Naive thymus-derived CD4-positive, alpha-beta T cell (primary cell): Measurements from ENCODE around the gene SH2D6. TPM values are rescaled to one million over a fixed set of nuclear protein-coding genes. Genes with fewer than 3 reads are reported as not detected.
"Not testable (repeated sequence)": the region's sequence is repeated elsewhere in the genome, so short reads cannot be mapped to it uniquely, and the experiment has no call there.

Experiments used
- ATAC-seq: fragments of 150-1000 bp; cut with Tn5 transposase; 2 replicates; pipeline ENCODE4 v1.10.0; 2021; ENCODE audit warnings: mild to moderate bottlenecking, moderate library complexity
- CTCF ChIA-PET: fragments of 350-600 bp; sonication (Branson Sonifier 250); formaldehyde crosslinking; loops from one replicate; lab custom pipeline; 2021; ENCODE audit warnings: antibody characterized with exemption; lab: Charles Lee
- POLR2A ChIA-PET: fragments of 350-600 bp; sonication (Branson Sonifier 250); formaldehyde crosslinking; loops from one replicate; lab custom pipeline; 2021; ENCODE audit warnings: antibody characterized with exemption, inconsistent platforms; lab: Charles Lee
- DNase-seq, 9 donors: peaks; one replicate each; pipeline versions ENCODE4 v3.0.0 to v3.0.0-alpha.2; 2020 to 2022; ENCODE audit warnings: mixed read lengths in 1 of 9
- H3K27ac ChIP-seq: one replicate; pipeline ENCODE4 v1.7.0; 2013; ENCODE audit warnings: mild to moderate bottlenecking, low read depth, low read length, moderate library complexity
- H3K27me3 ChIP-seq, 2 donors: one replicate each; pipeline ENCODE4 v1.7.0; 2013; ENCODE audit warnings: low read length in 2 of 2, mild to moderate bottlenecking in 2 of 2, moderate library complexity in 2 of 2; ENCODE audit not compliant: control insufficient read depth in 2 of 2, insufficient read depth in 2 of 2
- H3K36me3 ChIP-seq, 3 experiments: 1 replicate in 2 of 3; 2 replicates in 1 of 3; pipeline ENCODE4 v1.7.0; 2013; ENCODE audit warnings: low read length in 3 of 3, mild to moderate bottlenecking in 3 of 3, moderate library complexity in 1 of 3; ENCODE audit not compliant: insufficient read depth in 3 of 3, control insufficient read depth in 2 of 3
- H3K4me1 ChIP-seq, 2 donors: one replicate each; pipeline ENCODE4 v1.7.0; 2013; ENCODE audit warnings: low read length in 2 of 2, mild to moderate bottlenecking in 2 of 2, moderate library complexity in 1 of 2; ENCODE audit not compliant: control insufficient read depth in 2 of 2, insufficient read depth in 2 of 2
- H3K4me3 ChIP-seq: 2 replicates; pipeline ENCODE4 v1.7.0; 2013; ENCODE audit warnings: mild to moderate bottlenecking, low read length
- H3K9me3 ChIP-seq, 3 experiments: 1 replicate in 2 of 3; 2 replicates in 1 of 3; pipeline ENCODE4 v1.7.0; 2013; ENCODE audit warnings: low read length in 3 of 3; ENCODE audit not compliant: control insufficient read depth in 2 of 3
- H3K27ac Mint-ChIP-seq, 9 donors: one replicate each; pipeline ENCODE4 v1.8.0; 2020 to 2022; ENCODE audit warnings: mixed read lengths in 9 of 9, mild to moderate bottlenecking in 8 of 9, moderate library complexity in 5 of 9, inconsistent platforms in 2 of 9
- H3K27me3 Mint-ChIP-seq, 5 donors: one replicate each; pipeline ENCODE4 v1.8.0; 2021 to 2022; ENCODE audit warnings: mixed read lengths in 5 of 5, mild to moderate bottlenecking in 1 of 5
- H3K36me3 Mint-ChIP-seq, 5 donors: one replicate each; pipeline ENCODE4 v1.8.0; 2020 to 2022; ENCODE audit warnings: mixed read lengths in 5 of 5, mild to moderate bottlenecking in 3 of 5, inconsistent platforms in 1 of 5
- H3K4me1 Mint-ChIP-seq, 7 donors: one replicate each; pipeline ENCODE4 v1.8.0; 2020 to 2022; ENCODE audit warnings: mixed read lengths in 7 of 7, mild to moderate bottlenecking in 3 of 7, inconsistent platforms in 1 of 7
- H3K4me3 Mint-ChIP-seq, 10 donors: one replicate each; pipeline ENCODE4 v1.8.0; 2020 to 2022; ENCODE audit warnings: mild to moderate bottlenecking in 10 of 10, mixed read lengths in 10 of 10, moderate library complexity in 6 of 10, inconsistent platforms in 2 of 10
- H3K9me3 Mint-ChIP-seq, 11 donors: one replicate each; pipeline ENCODE4 v1.8.0; 2020 to 2022; ENCODE audit warnings: mixed read lengths in 11 of 11, mild to moderate bottlenecking in 4 of 11, inconsistent platforms in 1 of 11, moderate library complexity in 1 of 11
- intact Hi-C, 2 donors: fragments of 100-400 bp; cut with micrococcal nuclease; formaldehyde crosslinking; loops; one replicate each; pipeline ENCODE4 v1.15.1; 2023
- polyA plus RNA-seq, 2 donors: library from polyadenylated mRNA; unstranded; fragments of 300-500 nt; fragmentation: Illumina TruSeq; gene quantifications; one replicate each; pipeline ENCODE4 v1.2.3, GENCODE V29; 2021
- total RNA-seq, 6 experiments: library from RNA in 5 of 6; stranded (reverse) in 5 of 6; gene quantifications; 1 replicate in 5 of 6; 2 replicates in 1 of 6; pipeline ENCODE4 v1.2.3 and lab custom pipeline; 2021 to 2026

The SH2D6 gene
- total and polyA plus RNA-seq, 7 experiments from 2014 or later, result 0.48 to 1.1 (median 0.94) TPM; not detected in 4

- H3K36me3 ChIP-seq, result no peaks in the 10 kb centered on the region
- DNase-seq, result no peak
- no peak overlapping the region for H3K27ac Mint-ChIP-seq
- CTCF ChIA-PET, result interaction anchor here (0.7 to 1.4 kb wide), 2 partner anchors 63 to 84 kb away, joined by 3 to 4 read pairs; partner anchors contain the start of gene MAT2A
- H3K4me1 ChIP-seq, result no peaks in the 10 kb centered on the region
- peaks cover 0 to 10% (median 0%) of the 10 kb centered on the region in 5 donors for H3K27me3 Mint-ChIP-seq
- POLR2A ChIA-PET, result no interaction called here
- no peaks in the 10 kb centered on the region for H3K36me3 Mint-ChIP-seq
- intact Hi-C loops, result no loop called here
- no peak for ATAC-seq
- no peaks in the 10 kb centered on the region for H3K4me1 Mint-ChIP-seq
- H3K4me3 Mint-ChIP-seq, result no peak overlapping the region
- H3K27me3 ChIP-seq, result peaks cover 0 to 4% of the 10 kb centered on the region in 2 donors
- no peaks in the 10 kb centered on the region for H3K9me3 ChIP-seq
- H3K9me3 Mint-ChIP-seq, result no peaks in the 10 kb centered on the region
- no peak overlapping the region for H3K27ac ChIP-seq
- H3K4me3 ChIP-seq, result no peak overlapping the region
Measured at GRCh38 chr2:85476624-85477023, 58.1 kb downstream of the SH2D6 start.

- peaks cover 0 to 4% of the 10 kb centered on the region in 2 donors for H3K27me3 ChIP-seq
- H3K27me3 Mint-ChIP-seq, result peaks cover 0 to 10% (median 0%) of the 10 kb centered on the region in 5 donors
- DNase-seq (no peak), ATAC-seq (no peak)
- H3K36me3 Mint-ChIP-seq, result no peaks in the 10 kb centered on the region
- ChIA-PET CTCF (no interaction called here), POLR2A (no interaction called here)
- H3K9me3 Mint-ChIP-seq, result no peaks in the 10 kb centered on the region
- no peak overlapping the region for H3K27ac Mint-ChIP-seq
- H3K9me3 ChIP-seq, result no peaks in the 10 kb centered on the region
- H3K4me3 Mint-ChIP-seq, result no peak overlapping the region
- H3K4me1 ChIP-seq, result no peaks in the 10 kb centered on the region
- H3K4me1 Mint-ChIP-seq, result no peaks in the 10 kb centered on the region
- no peaks in the 10 kb centered on the region for H3K36me3 ChIP-seq
- no peak overlapping the region for H3K27ac ChIP-seq
- intact Hi-C loops, result no loop called here
- no peak overlapping the region for H3K4me3 ChIP-seq
Measured at GRCh38 chr2:85477884-85478283, 59.4 kb downstream of the SH2D6 start.

GRCh38 chr2:85481818-85482777 is 63.6 kb downstream of the SH2D6 start:
- peaks cover 0 to 11% (median 5%) of the 10 kb centered on the region in 11 donors for H3K9me3 Mint-ChIP-seq
- ChIA-PET POLR2A (no interaction called here), CTCF (no interaction called here)
- H3K4me3 ChIP-seq, result no peak overlapping the region
- no peak overlapping the region for H3K27ac ChIP-seq
- no peaks in the 10 kb centered on the region for H3K4me1 ChIP-seq
- H3K36me3 ChIP-seq, result no peaks in the 10 kb centered on the region
- H3K4me3 Mint-ChIP-seq, result no peak overlapping the region
- ATAC-seq (no peak), DNase-seq (no peak)
- H3K36me3 Mint-ChIP-seq, result peaks cover 0 to 3% (median 0%) of the 10 kb centered on the region in 5 donors
- no peaks in the 10 kb centered on the region for H3K27me3 ChIP-seq
- no peaks in the 10 kb centered on the region for H3K4me1 Mint-ChIP-seq
- peaks cover 0 to 3% (median 0%) of the 10 kb centered on the region in 5 donors for H3K27me3 Mint-ChIP-seq
- H3K27ac Mint-ChIP-seq, result no peak overlapping the region
- H3K9me3 ChIP-seq, result no peaks in the 10 kb centered on the region
- intact Hi-C loops, result no loop called here

- H3K4me3 Mint-ChIP-seq, H3K27ac ChIP-seq, H3K36me3 Mint-ChIP-seq, H3K27ac Mint-ChIP-seq, H3K27me3 Mint-ChIP-seq, H3K36me3 ChIP-seq, intact Hi-C loops, H3K4me1 ChIP-seq, H3K4me1 Mint-ChIP-seq, ATAC-seq, CTCF ChIA-PET, H3K9me3 ChIP-seq, H3K4me3 ChIP-seq, DNase-seq, H3K27me3 ChIP-seq, POLR2A ChIA-PET: not testable (repeated sequence)
- peaks cover 0 to 11% (median 5%) of the 10 kb centered on the region in 11 donors for H3K9me3 Mint-ChIP-seq
Measured at GRCh38 chr2:85484615-85485014, 66.1 kb downstream of the SH2D6 start.

- Histone ChIP-seq H3K4me3 (no peak overlapping the region), H3K27ac (no peak overlapping the region), H3K9me3 (peaks cover 0 to under 1% (median 0%) of the 10 kb centered on the region in 3 experiments), H3K27me3 (no peaks in the 10 kb centered on the region), H3K4me1 (no peaks in the 10 kb centered on the region), H3K36me3 (no peaks in the 10 kb centered on the region)
- H3K27ac Mint-ChIP-seq, result no peak overlapping the region
- H3K36me3 Mint-ChIP-seq, result peaks cover 0 to 3% (median 0%) of the 10 kb centered on the region in 5 donors
- POLR2A ChIA-PET, result no interaction called here
- H3K4me1 Mint-ChIP-seq, result no peaks in the 10 kb centered on the region
- CTCF ChIA-PET, result no interaction called here
- peaks cover 0 to 21% (median 7%) of the 10 kb centered on the region in 11 donors for H3K9me3 Mint-ChIP-seq
- DNase-seq (no peak), ATAC-seq (no peak)
- peaks cover 0 to 3% (median 0%) of the 10 kb centered on the region in 5 donors for H3K27me3 Mint-ChIP-seq
- no peak overlapping the region for H3K4me3 Mint-ChIP-seq
- intact Hi-C loops, result no loop called here
Measured at GRCh38 chr2:85485815-85486214, 67.3 kb downstream of the SH2D6 start.

Other genes with a start within 250 kb of the SH2D6 start
- gene TGOLN2, start 90.7 kb upstream of the SH2D6 start, total RNA-seq, result 100 to 1,000 TPM; 144 to 200 (median 178) TPM
- gene TGOLN2, start 90.7 kb upstream of the SH2D6 start, polyA plus RNA-seq, result 100 to 1,000 TPM in 1 of 2 donors, 10 to 100 TPM in 1; 75.7 to 107 TPM
- gene RETSAT, start 64.2 kb upstream of the SH2D6 start, total RNA-seq, result 10 to 100 TPM; 18.5 to 30.5 (median 20.2) TPM
- gene RETSAT, start 64.2 kb upstream of the SH2D6 start, polyA plus RNA-seq, result 10 to 100 TPM in 1 of 2 donors, 1 to 10 TPM in 1; 8.9 to 14.5 TPM
- gene ELMOD3, start 63.9 kb upstream of the SH2D6 start, total RNA-seq, result 10 to 100 TPM; 20.2 to 33.3 (median 21.7) TPM
- 10 to 100 TPM in 1 of 2 donors, 1 to 10 TPM in 1; 9.4 to 13.3 TPM for gene ELMOD3, start 63.9 kb upstream of the SH2D6 start, polyA plus RNA-seq
- gene CAPG, start 8.3 kb upstream of the SH2D6 start, total RNA-seq, result 100 to 1,000 TPM in 2 of 5 experiments, 10 to 100 TPM in 3; 12.9 to 265 (median 29.7) TPM
- gene CAPG, start 8.3 kb upstream of the SH2D6 start, polyA plus RNA-seq, result 10 to 100 TPM; 34.3 to 36.4 TPM
- gene MAT2A, start 120.5 kb downstream of the SH2D6 start, total RNA-seq, result 100 to 1,000 TPM in 4 of 5 experiments, 10 to 100 TPM in 1; 96.3 to 268 (median 178) TPM
- gene MAT2A, start 120.5 kb downstream of the SH2D6 start, polyA plus RNA-seq, result 100 to 1,000 TPM in 1 of 2 donors, 10 to 100 TPM in 1; 79.8 to 120 TPM
- gene GGCX, start 142.8 kb downstream of the SH2D6 start, total RNA-seq, result 10 to 100 TPM; 20.4 to 34.2 (median 26.3) TPM
- gene GGCX, start 142.8 kb downstream of the SH2D6 start, polyA plus RNA-seq, result 10 to 100 TPM; 11.8 to 12.2 TPM
- gene VAMP8, start 158.9 kb downstream of the SH2D6 start, total RNA-seq, result 100 to 1,000 TPM in 2 of 5 experiments, 10 to 100 TPM in 3; 55.1 to 137 (median 83.2) TPM
- 100 to 1,000 TPM; 312 to 347 TPM for gene VAMP8, start 158.9 kb downstream of the SH2D6 start, polyA plus RNA-seq
- 10 to 100 TPM; 25.6 to 73.8 (median 35.1) TPM for gene VAMP5, start 165.7 kb downstream of the SH2D6 start, total RNA-seq
- 100 to 1,000 TPM; 115 to 121 TPM for gene VAMP5, start 165.7 kb downstream of the SH2D6 start, polyA plus RNA-seq
- gene RNF181, start 177.0 kb downstream of the SH2D6 start, total RNA-seq, result 100 to 1,000 TPM in 1 of 5 experiments, 10 to 100 TPM in 4; 38.5 to 118 (median 61.4) TPM
- gene RNF181, start 177.0 kb downstream of the SH2D6 start, polyA plus RNA-seq, result 100 to 1,000 TPM; 168 to 175 TPM
- gene TMEM150A, start 184.0 kb downstream of the SH2D6 start, total RNA-seq, result 10 to 100 TPM in 3 of 5 experiments, 1 to 10 TPM in 2; 5.1 to 17.8 (median 11.2) TPM
- 10 to 100 TPM; 11.1 to 15.4 TPM for gene TMEM150A, start 184.0 kb downstream of the SH2D6 start, polyA plus RNA-seq
- 10 to 100 TPM; 40.9 to 92.1 (median 51.6) TPM for gene C2orf68, start 193.4 kb downstream of the SH2D6 start, total RNA-seq
- gene C2orf68, start 193.4 kb downstream of the SH2D6 start, polyA plus RNA-seq, result 10 to 100 TPM; 24.9 to 26.6 TPM
- gene USP39, start 197.5 kb downstream of the SH2D6 start, total RNA-seq, result 10 to 100 TPM; 43.1 to 76.1 (median 57.3) TPM
- gene USP39, start 197.5 kb downstream of the SH2D6 start, polyA plus RNA-seq, result 10 to 100 TPM; 63.7 to 83.6 TPM
- gene SFTPB, start 249.5 kb downstream of the SH2D6 start, total RNA-seq, result not detected
- not detected for gene SFTPB, start 249.5 kb downstream of the SH2D6 start, polyA plus RNA-seq